ENCODE results near the gene MAMSTR. TPM values are rescaled to one million over a fixed set of nuclear protein-coding genes. Genes with fewer than 3 reads are reported as not detected.

The MAMSTR gene
- total and polyA plus RNA-seq, 9 of the 15 experiments (the other 6 are each of a cell fraction or from before 2014, with no cell fraction given) = 0.08 to 1.00 (median 0.40) TPM; not detected in 1

DNA sequence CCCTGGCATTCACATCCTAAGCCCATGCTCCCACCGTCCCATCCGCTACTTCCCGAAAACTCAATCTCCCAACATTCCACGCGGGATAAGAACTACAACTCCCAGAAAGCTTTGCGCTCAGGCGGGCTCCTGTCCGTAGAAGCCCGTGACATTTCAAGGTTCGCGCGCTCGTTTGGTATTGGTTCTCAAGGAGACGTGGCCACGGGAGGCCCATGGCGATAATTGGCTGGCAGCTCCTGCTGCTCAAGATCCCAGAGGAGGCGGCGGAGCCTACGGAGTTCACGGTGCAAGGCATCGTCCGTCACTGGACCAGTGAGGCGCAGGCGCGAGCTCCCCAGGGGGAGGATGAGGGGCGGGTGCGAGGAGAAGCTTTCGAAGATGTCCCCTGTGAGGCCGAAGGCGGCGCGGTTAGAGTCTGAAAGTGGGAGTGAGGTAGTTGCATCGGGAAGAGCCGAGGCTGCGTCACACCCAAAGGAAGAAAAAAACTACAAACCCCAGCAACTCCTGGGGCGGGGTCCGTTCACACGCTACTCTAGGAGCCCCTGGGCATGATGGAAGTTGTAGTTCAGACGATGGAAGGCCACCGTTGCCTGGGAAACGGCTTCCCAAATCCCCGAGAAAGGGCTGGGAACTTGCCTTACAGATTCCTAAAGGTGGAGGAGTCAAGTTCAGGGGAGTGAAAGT is 1.2 kb upstream of the MAMSTR start (continued):
- TF ChIP-seq NELFE (IDR thresholded peaks at IDR 0.05; ENCODE audit: insufficient read depth, insufficient read length) = no peak
- no peak for TF ChIP-seq CEBPZ (IDR thresholded peaks at IDR 0.05; ENCODE audit: borderline replicate concordance, low read depth, low read length)
- TF ChIP-seq ZNF707 (CRISPR knock-in tag; conservative IDR thresholded peaks at IDR 0.05) = no peak
- TF ChIP-seq TRIM28 (IDR thresholded peaks at IDR 0.05) = no peak
- TF ChIP-seq ZNF507 (tag; conservative IDR thresholded peaks at IDR 0.05) = no peak
- no peak for TF ChIP-seq RBM15 (IDR thresholded peaks at IDR 0.05; ENCODE audit: insufficient read depth, low read length)
- TF ChIP-seq, protein P1, sequence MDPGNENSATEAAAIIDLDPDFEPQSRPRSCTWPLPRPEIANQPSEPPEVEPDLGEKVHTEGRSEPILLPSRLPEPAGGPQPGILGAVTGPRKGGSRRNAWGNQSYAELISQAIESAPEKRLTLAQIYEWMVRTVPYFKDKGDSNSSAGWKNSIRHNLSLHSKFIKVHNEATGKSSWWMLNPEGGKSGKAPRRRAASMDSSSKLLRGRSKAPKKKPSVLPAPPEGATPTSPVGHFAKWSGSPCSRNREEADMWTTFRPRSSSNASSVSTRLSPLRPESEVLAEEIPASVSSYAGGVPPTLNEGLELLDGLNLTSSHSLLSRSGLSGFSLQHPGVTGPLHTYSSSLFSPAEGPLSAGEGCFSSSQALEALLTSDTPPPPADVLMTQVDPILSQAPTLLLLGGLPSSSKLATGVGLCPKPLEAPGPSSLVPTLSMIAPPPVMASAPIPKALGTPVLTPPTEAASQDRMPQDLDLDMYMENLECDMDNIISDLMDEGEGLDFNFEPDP (CRISPR knock-in tag; IDR thresholded peaks at IDR 0.05) = no peak
- TF ChIP-seq, protein P2, sequence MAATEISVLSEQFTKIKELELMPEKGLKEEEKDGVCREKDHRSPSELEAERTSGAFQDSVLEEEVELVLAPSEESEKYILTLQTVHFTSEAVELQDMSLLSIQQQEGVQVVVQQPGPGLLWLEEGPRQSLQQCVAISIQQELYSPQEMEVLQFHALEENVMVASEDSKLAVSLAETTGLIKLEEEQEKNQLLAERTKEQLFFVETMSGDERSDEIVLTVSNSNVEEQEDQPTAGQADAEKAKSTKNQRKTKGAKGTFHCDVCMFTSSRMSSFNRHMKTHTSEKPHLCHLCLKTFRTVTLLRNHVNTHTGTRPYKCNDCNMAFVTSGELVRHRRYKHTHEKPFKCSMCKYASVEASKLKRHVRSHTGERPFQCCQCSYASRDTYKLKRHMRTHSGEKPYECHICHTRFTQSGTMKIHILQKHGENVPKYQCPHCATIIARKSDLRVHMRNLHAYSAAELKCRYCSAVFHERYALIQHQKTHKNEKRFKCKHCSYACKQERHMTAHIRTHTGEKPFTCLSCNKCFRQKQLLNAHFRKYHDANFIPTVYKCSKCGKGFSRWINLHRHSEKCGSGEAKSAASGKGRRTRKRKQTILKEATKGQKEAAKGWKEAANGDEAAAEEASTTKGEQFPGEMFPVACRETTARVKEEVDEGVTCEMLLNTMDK (IDR thresholded peaks at IDR 0.05; ENCODE audit: borderline replicate concordance, insufficient read depth, low read depth, low read length, poor library complexity, severe bottlenecking) = no peak
- no peak for TF ChIP-seq TFAM (CRISPR knock-in tag; conservative IDR thresholded peaks at IDR 0.05)
- TF ChIP-seq ZNF23 (CRISPR knock-in tag; IDR thresholded peaks at IDR 0.05) = no peak
- TF ChIP-seq MAZ (CRISPR knock-in tag; conservative IDR thresholded peaks at IDR 0.05 in 1 of 2, IDR thresholded peaks at IDR 0.05 in 1 of 2) = peak; percentile 58 to 74; a peak in 3 of 4 replicates
- TF ChIP-seq FOSL1 (tag; conservative IDR thresholded peaks at IDR 0.05) = 0 out of 2 replicates have a peak, but pooled peaks have one; percentile 40
- TF ChIP-seq ZNF586 (CRISPR knock-in tag; conservative IDR thresholded peaks at IDR 0.05) = no peak
- no peak for TF ChIP-seq CBX1 (IDR thresholded peaks at IDR 0.05; ENCODE audit: low read depth)
- TF ChIP-seq TAF15 (IDR thresholded peaks at IDR 0.05; ENCODE audit: low read depth, low read length) = no peak
- TF ChIP-seq ZFP36 (IDR thresholded peaks at IDR 0.05; ENCODE audit: low read depth, low read length, partially characterized antibody) = no peak
- no peak for TF ChIP-seq NFE2 (IDR thresholded peaks at IDR 0.05; ENCODE audit: low read depth)
- TF ChIP-seq, protein P3, sequence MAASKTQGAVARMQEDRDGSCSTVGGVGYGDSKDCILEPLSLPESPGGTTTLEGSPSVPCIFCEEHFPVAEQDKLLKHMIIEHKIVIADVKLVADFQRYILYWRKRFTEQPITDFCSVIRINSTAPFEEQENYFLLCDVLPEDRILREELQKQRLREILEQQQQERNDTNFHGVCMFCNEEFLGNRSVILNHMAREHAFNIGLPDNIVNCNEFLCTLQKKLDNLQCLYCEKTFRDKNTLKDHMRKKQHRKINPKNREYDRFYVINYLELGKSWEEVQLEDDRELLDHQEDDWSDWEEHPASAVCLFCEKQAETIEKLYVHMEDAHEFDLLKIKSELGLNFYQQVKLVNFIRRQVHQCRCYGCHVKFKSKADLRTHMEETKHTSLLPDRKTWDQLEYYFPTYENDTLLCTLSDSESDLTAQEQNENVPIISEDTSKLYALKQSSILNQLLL (CRISPR knock-in tag; IDR thresholded peaks at IDR 0.05; ENCODE audit: borderline replicate concordance) = no peak

All from K562 (cell line).